ENCODE data around the gene CYP8B1.
A peak's percentile ranks its signal among the peaks of the same experiment; 100 is the strongest.
"Not testable (repeated sequence)": the region's sequence is repeated elsewhere in the genome, so short reads cannot be mapped to it uniquely, and the experiment has no call there.

Gene CYP8B1

DNA sequence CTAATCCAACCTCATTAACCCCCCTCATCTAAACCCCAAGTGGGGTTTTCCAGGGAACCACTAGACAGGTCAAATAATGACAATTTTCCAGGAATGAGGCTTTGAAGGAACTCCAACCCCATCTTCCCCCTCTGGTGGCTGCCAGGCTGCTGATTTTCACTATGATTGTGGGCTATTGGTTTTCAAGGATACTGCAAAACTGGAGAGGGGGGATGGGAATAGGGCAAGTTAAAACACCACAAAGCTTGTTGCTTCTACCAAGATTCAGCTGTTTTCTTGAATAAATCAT is 19.8 kb upstream of the CYP8B1 start:
- intact Hi-C loops (cut with micrococcal nuclease) = no loop called here
- no peaks in the 10 kb centered on the region for H3K36me3 Mint-ChIP-seq (ENCODE audit: low read depth)
- no peaks in the 10 kb centered on the region for H3K4me1 Mint-ChIP-seq (ENCODE audit: low read depth)

DNA sequence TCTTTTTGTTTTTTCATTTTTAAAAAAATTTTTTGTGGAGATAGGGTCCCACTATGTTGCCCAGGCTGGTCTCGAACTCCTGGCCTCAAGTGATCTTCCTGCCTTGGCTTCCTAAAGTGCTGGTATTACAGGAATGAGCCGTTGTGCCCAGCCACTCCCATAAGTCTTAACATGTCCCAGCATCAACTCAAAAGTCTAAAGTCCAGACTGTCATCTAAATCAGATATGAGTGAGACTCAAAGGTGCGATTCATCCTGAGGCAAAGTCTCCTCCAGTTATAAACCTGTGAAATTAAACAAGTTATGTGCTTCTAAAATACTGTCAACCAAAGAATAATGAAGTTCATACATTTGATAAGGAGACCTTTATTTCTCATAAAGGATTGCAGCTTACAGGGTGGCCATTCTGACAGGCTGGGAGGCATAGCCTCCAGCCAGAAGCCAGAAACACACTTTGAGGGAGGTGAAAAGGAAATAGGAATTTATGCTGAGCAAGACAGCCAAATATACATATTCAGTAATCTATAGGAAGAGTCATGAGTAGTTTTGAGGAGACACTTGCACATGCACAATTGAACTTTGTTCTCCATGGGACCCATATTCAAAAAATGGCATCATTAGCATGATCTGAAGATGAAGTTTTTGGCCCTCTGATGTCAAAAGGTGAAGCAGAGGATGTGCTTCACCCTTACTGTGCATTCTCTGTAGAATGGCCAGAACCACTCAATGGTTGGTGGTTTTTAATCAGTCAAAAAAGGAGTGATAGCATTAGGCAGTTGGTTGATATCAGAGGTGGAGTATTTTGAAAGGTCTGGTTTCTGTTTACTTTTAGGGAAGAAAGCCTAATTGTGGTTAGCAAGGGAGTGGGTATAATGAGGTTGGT is 19.3 kb upstream of the CYP8B1 start:
- intact Hi-C loops (cut with micrococcal nuclease) = no loop called here
- H3K4me1 Mint-ChIP-seq (ENCODE audit: low read depth) = no peaks in the 10 kb centered on the region

More for the DNA sequence above, 19.8 kb upstream of the CYP8B1 start:
- no peak overlapping the region for H3K27ac Mint-ChIP-seq
- H3K9me3 Mint-ChIP-seq = no peaks in the 10 kb centered on the region
- peaks cover 1% of the 10 kb centered on the region for H3K27me3 Mint-ChIP-seq
- H3K4me3 Mint-ChIP-seq = no peak overlapping the region

GRCh38 chr3:42892807-42893206 is 17.1 kb upstream of the CYP8B1 start:
- H3K27me3 Mint-ChIP-seq = peaks cover 1% of the 10 kb centered on the region
- no peak overlapping the region for H3K27ac Mint-ChIP-seq
- H3K36me3 Mint-ChIP-seq (ENCODE audit: low read depth) = no peaks in the 10 kb centered on the region
- no peaks in the 10 kb centered on the region for H3K9me3 Mint-ChIP-seq
- no peaks in the 10 kb centered on the region for H3K4me1 Mint-ChIP-seq (ENCODE audit: low read depth)
- intact Hi-C loops (cut with micrococcal nuclease) = no loop called here
- H3K4me3 Mint-ChIP-seq = no peak overlapping the region

More for the DNA sequence above, 19.3 kb upstream of the CYP8B1 start:
- H3K27me3 Mint-ChIP-seq = peaks cover 1% of the 10 kb centered on the region
- no peak overlapping the region for H3K27ac Mint-ChIP-seq
- H3K9me3 Mint-ChIP-seq = no peaks in the 10 kb centered on the region
- no peak overlapping the region for H3K4me3 Mint-ChIP-seq
- no peaks in the 10 kb centered on the region for H3K36me3 Mint-ChIP-seq (ENCODE audit: low read depth)

DNA sequence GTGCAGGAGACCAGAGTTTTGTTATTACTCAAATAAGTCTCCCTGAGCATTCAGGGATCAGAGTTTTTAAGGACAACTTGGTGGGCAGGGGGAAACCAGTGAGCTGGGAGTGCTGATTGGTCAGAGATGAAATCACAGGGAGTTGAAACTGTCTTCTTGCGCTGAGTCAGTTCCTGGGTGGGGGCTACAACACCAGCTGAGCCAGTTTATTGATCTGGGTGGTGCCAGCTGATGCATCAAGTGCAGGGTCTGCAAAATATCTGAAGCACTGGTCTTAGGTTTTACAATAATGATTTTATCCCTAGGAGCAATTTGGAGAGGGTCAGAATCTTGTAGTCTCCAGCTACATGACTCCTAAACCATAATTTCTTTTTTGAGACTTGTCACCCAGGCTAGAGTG is 16.5 kb upstream of the CYP8B1 start:
- Mint-ChIP-seq H3K9me3 (no peaks in the 10 kb centered on the region), H3K4me1 (ENCODE audit: low read depth) (no peaks in the 10 kb centered on the region), H3K4me3 (no peak overlapping the region), H3K27ac (no peak overlapping the region), H3K36me3 (ENCODE audit: low read depth) (no peaks in the 10 kb centered on the region), H3K27me3 (peaks cover 1% of the 10 kb centered on the region)
- intact Hi-C loops (cut with micrococcal nuclease) = no loop called here

DNA sequence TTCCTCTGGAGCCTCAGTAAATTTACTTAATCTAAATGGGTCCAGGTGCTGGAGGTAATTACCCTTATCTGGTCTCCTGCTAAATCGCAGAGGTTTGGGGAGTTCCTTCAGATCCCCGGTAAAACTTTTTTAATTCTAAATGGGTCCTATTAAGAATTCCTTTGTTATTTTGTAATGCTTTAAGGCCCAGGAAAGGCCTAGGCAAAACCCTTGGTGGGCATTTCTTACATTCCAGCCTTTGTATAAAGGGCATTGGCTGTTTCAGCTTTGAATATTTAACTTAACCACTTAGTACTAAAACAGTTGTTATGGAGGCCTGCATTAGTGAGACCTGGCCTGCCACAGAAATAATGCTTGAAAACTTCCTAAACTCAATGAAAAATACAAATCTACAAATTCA is 15.4 kb upstream of the CYP8B1 start:
- H3K4me3 Mint-ChIP-seq = no peak overlapping the region
- peaks cover 1% of the 10 kb centered on the region for H3K27me3 Mint-ChIP-seq
- no peaks in the 10 kb centered on the region for H3K9me3 Mint-ChIP-seq
- H3K36me3 Mint-ChIP-seq (ENCODE audit: low read depth) = no peaks in the 10 kb centered on the region
- intact Hi-C loops (cut with micrococcal nuclease) = no loop called here
- H3K4me1 Mint-ChIP-seq (ENCODE audit: low read depth) = no peaks in the 10 kb centered on the region
- no peak overlapping the region for H3K27ac Mint-ChIP-seq

DNA sequence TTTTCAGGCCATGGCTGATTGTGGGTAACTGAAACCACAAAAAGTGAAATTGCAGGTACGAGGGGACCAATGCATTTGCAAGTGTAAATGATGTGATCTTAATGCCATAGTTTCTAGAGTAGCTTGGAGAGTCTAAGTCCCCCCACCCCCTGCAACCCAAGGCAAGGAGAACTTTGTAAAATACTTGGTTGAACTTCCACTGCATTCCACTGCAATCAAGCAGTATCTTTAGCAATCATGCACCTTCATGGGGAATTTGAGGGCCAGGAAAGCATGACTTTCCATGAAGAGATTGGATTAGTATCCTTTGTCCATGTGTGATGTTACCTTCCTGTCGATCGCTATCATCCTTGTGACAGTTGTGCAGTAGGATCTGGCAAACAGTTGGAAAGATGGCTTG is 11.4 kb upstream of the CYP8B1 start:
- intact Hi-C loops (cut with micrococcal nuclease) = no loop called here
- H3K27me3 Mint-ChIP-seq = peaks cover 1% of the 10 kb centered on the region
- no peak overlapping the region for H3K27ac Mint-ChIP-seq
- no peaks in the 10 kb centered on the region for H3K9me3 Mint-ChIP-seq
- H3K4me1 Mint-ChIP-seq (ENCODE audit: low read depth) = no peaks in the 10 kb centered on the region
- H3K36me3 Mint-ChIP-seq (ENCODE audit: low read depth) = no peaks in the 10 kb centered on the region
- H3K4me3 Mint-ChIP-seq = no peak overlapping the region

GRCh38 chr3:42886294-42886822 is 10.7 kb upstream of the CYP8B1 start:
- peaks cover 2% of the 10 kb centered on the region for H3K27me3 Mint-ChIP-seq
- no peaks in the 10 kb centered on the region for H3K36me3 Mint-ChIP-seq (ENCODE audit: low read depth)
- H3K4me3 Mint-ChIP-seq = no peak overlapping the region
- H3K9me3 Mint-ChIP-seq = no peaks in the 10 kb centered on the region
- intact Hi-C loops (cut with micrococcal nuclease) = no loop called here
- no peak overlapping the region for H3K27ac Mint-ChIP-seq
- peaks cover 2% of the 10 kb centered on the region for H3K4me1 Mint-ChIP-seq (ENCODE audit: low read depth)

DNA sequence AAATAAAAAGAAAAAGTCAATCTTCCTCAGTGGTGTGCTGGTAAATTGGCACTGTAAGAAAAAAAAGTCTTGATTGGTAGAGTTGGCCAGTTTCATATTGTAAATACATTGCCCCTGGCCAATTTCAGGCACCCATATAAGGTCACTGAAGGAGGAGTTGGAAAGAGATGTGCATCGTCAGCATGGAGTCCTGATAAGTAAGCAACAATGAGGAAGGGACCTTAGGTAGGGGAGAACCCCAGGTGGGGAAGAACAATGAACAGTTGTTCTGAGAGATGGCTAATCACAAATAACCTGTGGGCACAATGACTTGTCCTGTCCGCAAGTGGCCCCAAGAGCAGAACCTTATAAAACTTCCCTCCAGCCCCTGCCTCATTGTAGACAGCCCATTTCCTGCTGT is 8.6 kb upstream of the CYP8B1 start:
- Mint-ChIP-seq H3K4me1 (ENCODE audit: low read depth) (peaks cover 12% of the 10 kb centered on the region), H3K27me3 (peaks cover 17% of the 10 kb centered on the region), H3K27ac (no peak overlapping the region), H3K4me3 (no peak overlapping the region), H3K9me3 (no peaks in the 10 kb centered on the region), H3K36me3 (ENCODE audit: low read depth) (no peaks in the 10 kb centered on the region)
- intact Hi-C loops (cut with micrococcal nuclease) = no loop called here

GRCh38 chr3:42883251-42883930 is 7.7 kb upstream of the CYP8B1 start:
- peaks cover 17% of the 10 kb centered on the region for H3K27me3 Mint-ChIP-seq
- H3K4me1 Mint-ChIP-seq (ENCODE audit: low read depth) = peaks cover 12% of the 10 kb centered on the region
- intact Hi-C loops (cut with micrococcal nuclease); H3K4me3 Mint-ChIP-seq; H3K36me3 Mint-ChIP-seq (ENCODE audit: low read depth); H3K27ac Mint-ChIP-seq; H3K9me3 Mint-ChIP-seq: not testable (repeated sequence)

DNA sequence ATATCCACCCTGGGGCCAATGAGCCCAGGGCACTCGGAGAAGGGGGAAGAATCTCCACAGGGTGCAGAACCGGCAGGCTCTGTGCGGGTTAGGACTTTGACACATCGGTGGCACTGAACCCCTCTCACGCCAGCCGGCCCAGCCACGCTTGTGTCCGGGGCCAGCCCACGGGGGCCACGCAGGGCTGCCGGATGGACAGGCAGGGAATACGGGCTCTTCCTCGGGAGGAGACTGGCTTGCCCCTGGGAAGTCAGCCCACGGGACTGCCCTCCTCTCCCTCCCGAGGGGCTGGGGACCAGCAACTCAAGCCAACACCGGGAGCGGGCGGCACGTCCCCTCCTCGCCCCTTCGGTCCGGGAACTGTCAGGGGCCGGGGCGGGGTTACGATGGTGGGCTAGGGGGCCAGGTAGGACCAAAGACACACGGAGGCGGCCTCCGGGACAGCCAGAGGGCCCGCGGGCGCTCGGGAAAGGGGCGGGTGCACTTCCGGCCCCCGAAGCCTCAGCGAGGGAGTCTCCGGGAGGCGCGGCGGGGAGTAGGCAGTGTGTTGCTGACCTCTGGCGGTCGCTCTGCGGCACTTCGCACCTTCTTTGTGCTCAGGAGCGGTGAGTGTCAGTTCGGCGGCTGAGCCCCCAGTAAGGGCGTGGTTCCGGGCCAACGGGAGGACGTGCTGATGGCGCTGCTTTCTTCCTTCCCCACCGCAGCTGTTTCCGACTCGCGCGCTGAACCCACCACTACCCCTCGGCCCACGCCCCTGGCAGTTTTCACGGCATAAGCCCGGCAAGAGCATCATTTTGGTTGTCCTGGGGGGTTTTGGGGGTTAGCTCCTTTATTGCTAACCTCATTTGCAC is 5.1 kb upstream of the CYP8B1 start:
- H3K36me3 Mint-ChIP-seq (ENCODE audit: low read depth) = no peaks in the 10 kb centered on the region

GRCh38 chr3:42880183-42880582 is 4.5 kb upstream of the CYP8B1 start:
- H3K27me3 Mint-ChIP-seq = peaks cover 19% of the 10 kb centered on the region
- intact Hi-C loops (cut with micrococcal nuclease) = no loop called here
- peak overlapping the region; percentile 73 for H3K4me3 Mint-ChIP-seq
- peaks cover 12% of the 10 kb centered on the region for H3K4me1 Mint-ChIP-seq (ENCODE audit: low read depth)
- peak overlapping the region; percentile 68 for H3K27ac Mint-ChIP-seq
- no peaks in the 10 kb centered on the region for H3K36me3 Mint-ChIP-seq (ENCODE audit: low read depth)
- no peaks in the 10 kb centered on the region for H3K9me3 Mint-ChIP-seq

More for the DNA sequence above, 5.1 kb upstream of the CYP8B1 start:
- Mint-ChIP-seq H3K9me3 (no peaks in the 10 kb centered on the region), H3K4me1 (ENCODE audit: low read depth) (peaks cover 12% of the 10 kb centered on the region), H3K27ac (peak overlapping the region; percentile 68), H3K4me3 (peak overlapping the region; percentile 73), H3K27me3 (peaks cover 19% of the 10 kb centered on the region)
- intact Hi-C loops (cut with micrococcal nuclease) = loop anchor here (1.0 kb wide), 2 partner anchors 50 to 101 kb away; no protein-coding TSS in a partner anchor

- intact Hi-C loops (cut with micrococcal nuclease) = no loop called here
- Mint-ChIP-seq H3K9me3 (no peaks in the 10 kb centered on the region), H3K27me3 (peaks cover 23% of the 10 kb centered on the region), H3K27ac (no peak overlapping the region), H3K4me3 (no peak overlapping the region), H3K36me3 (ENCODE audit: low read depth) (no peaks in the 10 kb centered on the region), H3K4me1 (ENCODE audit: low read depth) (peaks cover 12% of the 10 kb centered on the region)
Measured at GRCh38 chr3:42877881-42878280, 2.2 kb upstream of the CYP8B1 start.

DNA sequence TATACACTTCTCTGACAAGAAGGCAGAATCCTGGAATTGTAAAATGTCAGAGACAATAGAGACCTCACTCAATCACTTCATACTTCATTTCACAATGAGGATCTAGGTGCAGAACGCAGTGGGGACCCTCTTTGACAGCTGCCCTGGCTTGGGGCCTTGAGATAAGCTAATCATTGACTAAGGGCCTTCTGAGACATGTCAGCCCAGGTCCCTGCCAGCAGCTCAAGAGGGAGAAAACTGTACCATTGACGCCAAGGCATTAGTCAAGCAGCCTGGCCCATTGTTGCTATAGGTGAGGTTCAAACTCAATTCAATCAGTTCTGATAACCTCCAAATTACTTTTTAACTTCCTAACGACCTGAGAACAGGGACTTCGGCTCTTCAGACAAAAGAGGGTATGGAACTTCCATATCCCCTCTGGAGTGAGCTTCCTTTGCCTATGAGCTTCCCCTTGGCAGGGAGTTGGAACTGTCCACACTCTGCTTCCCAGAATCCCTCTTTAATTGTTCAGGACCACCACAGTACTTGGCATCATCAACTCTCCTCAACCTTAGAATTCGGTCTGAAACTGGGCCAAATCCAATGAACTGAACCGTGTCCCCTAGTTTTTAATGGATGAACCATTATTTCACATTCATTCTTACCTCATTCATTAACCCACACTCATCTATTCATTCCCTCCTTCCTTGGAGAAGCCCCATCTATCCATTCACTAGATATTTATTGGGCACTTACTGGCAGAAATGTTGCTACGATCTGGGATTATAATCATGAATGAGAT is 1.5 kb upstream of the CYP8B1 start:
- no peaks in the 10 kb centered on the region for H3K36me3 Mint-ChIP-seq (ENCODE audit: low read depth)
- no peak overlapping the region for H3K4me3 Mint-ChIP-seq
- H3K4me1 Mint-ChIP-seq (ENCODE audit: low read depth) = peaks cover 12% of the 10 kb centered on the region
- no peaks in the 10 kb centered on the region for H3K9me3 Mint-ChIP-seq
- intact Hi-C loops (cut with micrococcal nuclease) = no loop called here
- H3K27ac Mint-ChIP-seq = no peak overlapping the region
- peaks cover 23% of the 10 kb centered on the region for H3K27me3 Mint-ChIP-seq

Data from dendritic cell treated with granulocyte-macrophage colony-stimulating factor and Interleukin-4, amounts not matched to agents 40 ng/mL and 50 ng/mL, for 4 days (primary cell).